ENCODE results near the gene TCTN1. TPM values are rescaled to one million over a fixed set of nuclear protein-coding genes. Genes with fewer than 3 reads are reported as not detected.
A peak's percentile ranks its signal among the peaks of the same experiment; 100 is the strongest.

TCTN1 gene
- total RNA-seq, 1 donor from 2014 or later, result 6.6 TPM

DNA sequence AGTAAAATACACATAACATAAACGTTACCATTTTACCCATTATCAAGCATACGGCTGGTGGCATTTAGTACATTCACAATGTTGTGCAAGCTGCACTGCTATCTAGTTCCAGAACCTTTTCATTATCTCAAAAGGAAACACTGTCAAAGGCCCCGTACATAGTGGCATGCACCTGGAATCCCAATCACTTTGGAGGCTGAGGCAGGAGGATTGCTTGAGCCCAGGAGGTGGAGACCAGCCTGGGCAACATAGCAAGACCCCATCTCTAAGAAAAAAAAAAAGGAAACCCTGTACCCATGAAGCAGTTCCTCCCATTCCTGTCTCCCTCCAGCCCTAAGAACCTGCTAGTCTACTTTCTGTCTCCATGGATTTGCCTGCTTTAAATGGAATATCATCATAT lies 82.4 kb downstream of the TCTN1 start:
- Mint-ChIP-seq H3K36me3 (ENCODE audit: low read depth) (no peaks in the 10 kb centered on the region), H3K4me3 (ENCODE audit: low read depth) (no peak overlapping the region), H3K27me3 (ENCODE audit: low read depth) (no peaks in the 10 kb centered on the region), H3K9me3 (no peaks in the 10 kb centered on the region), H3K27ac (no peak overlapping the region), H3K4me1 (ENCODE audit: low read depth) (peaks cover 20% of the 10 kb centered on the region)
- intact Hi-C loops (cut with micrococcal nuclease), result loop anchor here (5.0 kb wide), 1 partner anchor 229 kb away; the partner anchor contains the start of genes FAM216A and GPN3
- no peak for DNase-seq (ENCODE audit: low spot score)

DNA sequence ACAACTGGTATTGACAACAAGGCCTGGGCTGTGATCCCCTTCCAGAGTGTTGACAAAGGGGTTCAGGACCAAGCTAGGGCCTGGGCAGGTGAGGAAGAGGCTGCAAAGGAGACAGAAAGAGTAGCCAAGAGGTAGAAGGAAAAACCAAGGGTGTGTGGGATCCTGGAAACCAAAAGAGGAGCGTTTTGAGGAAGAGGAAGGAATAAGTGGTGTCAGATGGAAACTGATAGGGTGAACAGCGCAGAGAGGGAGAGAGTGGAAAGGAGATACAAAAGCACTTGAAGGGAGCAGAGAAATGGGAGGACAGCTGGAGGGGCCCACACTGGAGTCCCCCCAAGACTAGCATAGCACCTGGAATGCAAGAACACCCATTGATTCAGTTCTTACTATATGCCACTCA lies 83.3 kb downstream of the TCTN1 start:
- peaks cover 15% of the 10 kb centered on the region for H3K4me1 Mint-ChIP-seq (ENCODE audit: low read depth)
- no peak for DNase-seq (ENCODE audit: low spot score)
- no peak overlapping the region for H3K4me3 Mint-ChIP-seq (ENCODE audit: low read depth)
- intact Hi-C loops (cut with micrococcal nuclease), result loop anchor here (5.0 kb wide), 1 partner anchor 230 kb away; the partner anchor contains the start of genes FAM216A and GPN3
- peak overlapping the region; percentile 40 for H3K27ac Mint-ChIP-seq
- no peaks in the 10 kb centered on the region for H3K27me3 Mint-ChIP-seq (ENCODE audit: low read depth)
- no peaks in the 10 kb centered on the region for H3K36me3 Mint-ChIP-seq (ENCODE audit: low read depth)
- no peaks in the 10 kb centered on the region for H3K9me3 Mint-ChIP-seq

DNA sequence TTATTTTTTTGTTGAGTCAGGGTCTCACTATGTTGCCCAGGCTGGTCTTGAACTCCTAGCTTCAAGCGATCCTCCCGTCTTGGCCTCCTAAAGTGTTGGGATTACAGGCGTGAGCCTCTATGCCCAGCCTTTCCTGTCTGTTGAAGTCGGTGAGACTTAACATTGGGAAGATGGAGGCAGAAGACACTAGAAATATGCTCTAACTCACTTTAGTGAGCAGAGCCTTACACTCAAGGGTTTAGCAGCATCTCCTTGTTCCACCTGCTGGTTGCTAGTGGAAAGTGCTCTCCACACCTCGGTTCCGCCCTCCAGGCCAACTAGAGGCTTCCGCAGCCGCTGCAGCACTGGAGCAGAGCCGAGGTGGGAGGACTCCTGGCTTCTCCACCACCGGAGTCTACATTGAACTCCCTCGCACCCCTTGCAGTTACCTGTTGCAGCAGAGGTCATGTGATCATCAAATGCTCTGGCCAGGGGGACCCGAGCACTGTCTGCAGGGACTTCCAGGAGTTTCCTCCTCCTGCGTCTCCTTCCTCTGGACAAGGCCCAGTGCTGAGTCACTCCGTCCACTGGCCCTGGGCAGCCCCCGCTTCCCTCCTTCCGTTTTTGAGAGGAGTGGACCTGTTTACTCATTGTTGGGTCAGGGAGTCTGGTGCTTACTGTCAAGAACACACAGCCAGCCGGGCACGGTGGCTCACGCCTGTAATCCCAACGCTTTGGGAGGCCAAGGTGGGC lies 84.4 kb downstream of the TCTN1 start:
- Mint-ChIP-seq H3K36me3 (ENCODE audit: low read depth) (no peaks in the 10 kb centered on the region), H3K4me1 (ENCODE audit: low read depth) (peaks cover 15% of the 10 kb centered on the region), H3K27ac (peak overlapping the region; percentile 72), H3K9me3 (no peaks in the 10 kb centered on the region), H3K27me3 (ENCODE audit: low read depth) (no peaks in the 10 kb centered on the region), H3K4me3 (ENCODE audit: low read depth) (no peak overlapping the region)
- intact Hi-C loops (cut with micrococcal nuclease), result loop anchor here (1.0 to 5.0 kb wide), 4 partner anchors 79 to 231 kb away; partner anchors contain the start of genes FAM216A and GPN3
- peak; percentile 77 for DNase-seq (ENCODE audit: low spot score)

Other genes starting within 250 kb of the TCTN1 start
- 67.2 and 68.4 TPM in 2 replicates for gene ANAPC7, start 210.4 kb upstream of the TCTN1 start, total RNA-seq
- gene ARPC3, start 163.8 kb upstream of the TCTN1 start, total RNA-seq, result 312 and 338 TPM in 2 replicates
- gene GPN3, start 145.9 kb upstream of the TCTN1 start, total RNA-seq, result 43.9 and 47.5 TPM in 2 replicates
- gene FAM216A, start 145.3 kb upstream of the TCTN1 start, total RNA-seq, result 44.7 and 48.8 TPM in 2 replicates
- 103 and 107 TPM in 2 replicates for gene VPS29, start 112.0 kb upstream of the TCTN1 start, total RNA-seq
- gene RAD9B, start 111.8 kb upstream of the TCTN1 start, total RNA-seq, result 0.28 and 0.41 TPM in 2 replicates
- 41.7 and 42.4 TPM in 2 replicates for gene PPTC7, start 30.8 kb upstream of the TCTN1 start, total RNA-seq
- 9.7 TPM in 2 replicates for gene HVCN1, start 75.0 kb downstream of the TCTN1 start, total RNA-seq
- gene PPP1CC, start 128.8 kb downstream of the TCTN1 start, total RNA-seq, result 241 and 244 TPM in 2 replicates
- gene CCDC63, start 232.9 kb downstream of the TCTN1 start, total RNA-seq, result not detected in 2 replicates

All from activated T-helper 2 cell treated with anti-CD3 and anti-CD28 coated beads, Interferon-gamma antibody, Interleukin-2, Interleukin-4, amounts not matched to agents 10 μg/mL and 5 μg/mL and 100 μg/mL, durations not matched to agents 14 hours and 24 hours and 36 hours (primary cell).